Measurements from ENCODE around the gene CHRNA7.

DNA sequence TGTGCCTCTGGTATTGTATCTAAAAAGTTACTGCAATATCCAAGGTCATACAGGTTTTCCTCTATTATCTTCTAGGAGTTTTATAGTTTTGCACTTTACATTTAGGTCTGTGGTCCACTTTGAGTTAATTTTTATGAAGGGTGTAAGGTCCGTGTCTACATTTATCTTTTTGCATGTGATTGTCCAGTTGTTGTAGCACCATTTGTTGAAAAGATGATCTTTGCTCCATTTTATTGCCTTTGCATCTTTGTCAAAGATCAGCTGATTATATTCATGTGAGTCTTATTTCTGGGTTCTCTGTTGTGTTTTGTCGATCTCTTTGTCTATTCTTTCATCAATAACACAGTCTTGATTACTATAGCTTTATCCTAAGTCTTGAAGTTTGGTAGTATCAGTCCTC lies 6.7 kb downstream of the CHRNA7 start:
- TF ChIP-seq JUN (IDR thresholded peaks at IDR 0.05; ENCODE audit: low read depth, low read length): no peak
- no peak for TF ChIP-seq POLR2A (IDR thresholded peaks at IDR 0.05; ENCODE audit: control extremely low read depth in 1 of 2, low read depth in 2 of 2, low read length in 2 of 2)
- TF ChIP-seq CHD2 (IDR thresholded peaks at IDR 0.05; ENCODE audit: low read length): no peak

Data from H1 (cell line).